GM19468 (cell line): ENCODE results near the gene CAPN15.

Experiments used
- ATAC-seq: cut with Tn5 transposase; IDR thresholded peaks from one replicate; pipeline ENCODE4 v1.9.1; 2021; ENCODE audit warnings: mild to moderate bottlenecking, moderate library complexity, moderate number of reproducible peaks; ENCODE audit not compliant: unreplicated experiment; ENCODE audit errors: extremely low read depth

Gene CAPN15

DNA sequence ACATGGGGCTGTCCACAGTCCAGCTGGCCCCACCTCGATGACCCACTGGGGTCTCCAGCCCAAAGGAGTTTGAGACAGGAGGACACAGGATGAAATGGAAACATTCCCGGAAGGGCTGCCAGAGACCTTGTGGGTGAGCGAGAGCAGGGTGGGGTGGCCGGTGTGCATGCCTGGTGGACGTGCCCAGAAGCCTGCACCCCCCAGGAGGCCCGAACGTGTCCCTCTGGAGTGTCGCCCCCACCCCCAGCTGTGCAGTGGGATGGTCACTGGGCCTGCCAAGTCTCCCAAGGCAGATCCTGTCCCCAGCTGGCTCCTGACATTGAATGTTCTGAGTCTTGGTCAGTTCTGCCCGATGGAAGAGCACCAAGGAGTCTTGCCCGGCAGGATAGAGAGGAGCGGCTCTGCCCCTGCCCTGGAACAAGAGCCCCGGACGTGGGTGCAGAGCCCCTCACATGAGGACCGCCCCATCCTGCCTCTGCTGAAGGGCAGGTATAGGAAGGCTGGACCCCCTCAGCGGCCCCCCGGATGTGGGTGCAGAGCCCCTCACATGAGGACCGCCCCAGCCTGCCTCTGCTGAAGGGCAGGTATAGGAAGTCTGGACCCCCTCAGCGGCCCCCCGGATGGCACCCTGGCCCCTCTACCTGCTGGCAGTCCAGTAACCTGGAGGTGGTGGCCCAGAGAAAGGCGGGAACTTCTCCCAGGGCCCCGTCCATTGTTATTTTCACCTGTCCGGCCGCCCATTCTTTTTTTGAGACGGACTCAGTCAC, 3.1 kb upstream of the CAPN15 start:
- no peak for ATAC-seq

DNA sequence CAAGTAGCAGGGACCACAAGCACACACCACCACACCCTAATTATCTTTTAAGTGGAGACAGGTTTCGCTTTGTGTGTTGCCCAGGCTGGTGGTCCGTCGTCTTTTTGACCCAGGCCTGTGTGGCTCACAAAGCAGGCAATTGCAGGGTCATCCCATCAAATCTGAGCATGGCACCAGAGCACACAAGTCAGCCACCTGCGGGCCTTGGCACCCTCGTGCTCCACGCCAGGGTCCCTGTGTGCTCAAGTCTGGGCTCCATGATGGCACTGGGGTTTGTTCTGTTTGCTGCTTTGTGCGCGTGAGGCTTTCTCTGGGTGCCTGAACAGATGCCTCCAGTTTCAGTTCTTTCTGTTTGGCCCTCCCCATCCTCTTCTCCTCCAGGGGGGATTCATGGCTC, 2.4 kb upstream of the CAPN15 start:
- no peak for ATAC-seq

GRCh38 chr16:525520-526180, 1.9 kb upstream of the CAPN15 start:
- no peak for ATAC-seq

DNA sequence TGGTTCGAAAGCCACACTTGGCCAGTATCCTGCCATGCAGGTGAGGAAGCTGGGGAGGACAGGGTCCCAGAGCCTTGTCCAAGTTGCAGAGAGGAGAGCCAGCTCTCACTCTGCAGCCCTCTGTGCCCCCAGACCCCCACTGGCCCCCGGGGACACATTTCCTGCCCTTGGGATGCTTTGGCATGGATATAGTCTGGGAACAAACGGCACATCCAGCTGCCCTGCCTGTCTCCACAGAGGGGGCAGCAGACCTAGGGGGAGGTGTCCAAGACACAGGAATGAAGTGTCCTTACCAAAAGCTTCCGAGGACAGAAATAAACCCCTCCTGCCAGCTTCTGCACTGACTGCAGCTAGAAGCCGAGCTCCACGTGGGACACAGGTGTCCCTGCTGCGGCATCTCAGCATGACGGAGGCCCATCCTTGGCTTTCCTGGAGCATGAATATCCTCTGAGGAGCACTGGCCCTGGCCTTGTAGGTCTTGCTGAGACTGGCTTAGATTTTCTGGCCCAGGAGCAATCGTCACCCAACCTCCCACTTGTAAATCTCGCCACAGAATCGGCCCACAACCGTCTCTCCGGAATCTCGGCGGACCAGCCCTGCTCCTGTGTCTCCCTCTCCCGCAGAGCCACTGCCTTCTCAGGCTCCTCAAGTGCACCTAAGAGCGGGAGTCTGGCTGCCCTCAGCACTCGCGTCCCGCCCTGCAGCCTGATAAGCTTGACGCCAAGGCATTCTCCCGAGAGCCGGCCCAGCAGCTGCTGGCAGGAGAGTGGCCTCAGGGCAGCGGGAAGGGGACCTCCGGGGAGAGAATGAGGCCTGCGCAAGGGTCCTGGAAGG, 1.1 kb upstream of the CAPN15 start:
- ATAC-seq = no peak

DNA sequence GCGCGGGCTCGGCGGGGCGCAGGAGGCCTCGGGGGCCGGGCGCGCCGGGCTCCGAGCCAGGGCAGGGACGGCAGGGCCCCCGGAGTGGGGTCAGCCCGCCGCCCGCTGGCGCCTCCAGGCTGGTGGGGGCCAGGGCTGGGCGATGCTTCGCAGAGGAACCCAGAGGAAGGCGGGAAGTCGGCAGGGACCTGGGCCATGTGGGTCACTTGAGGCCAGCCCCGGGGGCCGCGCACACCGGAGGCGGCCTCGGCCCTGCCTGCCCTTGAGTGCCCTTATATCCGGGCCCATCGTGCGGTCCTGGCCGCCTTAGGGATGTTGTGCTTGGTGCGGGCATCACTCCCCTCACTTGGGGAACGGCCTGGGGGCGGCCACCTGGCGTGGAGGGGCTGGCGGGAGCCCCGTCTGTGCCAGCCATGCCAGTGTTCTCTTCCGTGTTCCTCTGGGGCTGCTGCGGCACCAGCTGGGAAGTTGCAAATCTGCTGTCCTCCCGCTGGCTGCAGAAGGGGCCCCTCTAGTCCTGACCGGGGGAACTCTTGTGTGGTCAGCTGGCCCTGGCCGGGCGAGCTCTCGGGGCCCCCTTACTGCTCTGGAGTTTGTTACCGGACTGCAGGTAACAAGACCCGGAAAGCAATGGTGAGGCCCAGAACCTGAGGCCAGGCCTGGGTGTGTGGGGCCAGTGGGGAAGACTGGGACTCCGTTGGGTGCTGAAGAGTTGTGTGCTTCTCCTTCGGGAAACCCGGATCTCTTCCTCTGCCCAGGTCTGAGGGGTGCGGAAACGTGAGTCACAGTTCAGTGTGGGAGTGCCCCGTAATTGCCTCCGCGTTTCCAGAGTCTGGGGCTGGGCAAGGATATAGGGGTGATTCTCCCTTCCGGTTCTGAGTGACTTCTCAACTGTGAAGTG, 849 bp downstream of the CAPN15 start:
- no peak for ATAC-seq

DNA sequence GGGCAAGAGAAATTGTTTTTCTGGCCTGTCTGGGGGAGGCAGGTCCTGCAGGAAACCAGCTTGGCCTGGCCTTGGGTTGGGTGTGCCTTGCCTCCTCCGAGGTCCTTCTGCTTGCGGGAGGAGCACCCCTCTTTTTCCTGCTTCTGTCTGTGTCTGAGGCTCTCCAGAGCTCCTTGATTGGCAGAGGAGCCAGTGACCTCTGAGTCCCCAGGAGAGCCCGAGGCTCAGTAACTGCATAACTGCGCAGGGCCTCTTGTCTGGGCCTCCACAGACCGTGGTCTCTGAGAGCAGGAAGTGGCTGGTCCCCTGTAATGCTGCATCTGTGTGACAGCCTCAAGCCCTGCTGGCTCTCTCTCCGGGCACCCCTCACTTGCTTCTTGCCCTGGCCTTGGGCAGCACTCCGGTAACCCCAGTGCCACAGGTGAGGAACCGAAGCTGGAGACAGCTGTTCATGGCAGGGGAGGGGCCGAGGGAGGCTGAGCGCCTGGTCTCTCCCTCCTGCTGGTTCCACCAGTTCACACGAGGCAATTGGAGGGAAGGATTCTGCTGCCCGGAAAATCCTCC, 1.6 kb downstream of the CAPN15 start:
- no peak for ATAC-seq

DNA sequence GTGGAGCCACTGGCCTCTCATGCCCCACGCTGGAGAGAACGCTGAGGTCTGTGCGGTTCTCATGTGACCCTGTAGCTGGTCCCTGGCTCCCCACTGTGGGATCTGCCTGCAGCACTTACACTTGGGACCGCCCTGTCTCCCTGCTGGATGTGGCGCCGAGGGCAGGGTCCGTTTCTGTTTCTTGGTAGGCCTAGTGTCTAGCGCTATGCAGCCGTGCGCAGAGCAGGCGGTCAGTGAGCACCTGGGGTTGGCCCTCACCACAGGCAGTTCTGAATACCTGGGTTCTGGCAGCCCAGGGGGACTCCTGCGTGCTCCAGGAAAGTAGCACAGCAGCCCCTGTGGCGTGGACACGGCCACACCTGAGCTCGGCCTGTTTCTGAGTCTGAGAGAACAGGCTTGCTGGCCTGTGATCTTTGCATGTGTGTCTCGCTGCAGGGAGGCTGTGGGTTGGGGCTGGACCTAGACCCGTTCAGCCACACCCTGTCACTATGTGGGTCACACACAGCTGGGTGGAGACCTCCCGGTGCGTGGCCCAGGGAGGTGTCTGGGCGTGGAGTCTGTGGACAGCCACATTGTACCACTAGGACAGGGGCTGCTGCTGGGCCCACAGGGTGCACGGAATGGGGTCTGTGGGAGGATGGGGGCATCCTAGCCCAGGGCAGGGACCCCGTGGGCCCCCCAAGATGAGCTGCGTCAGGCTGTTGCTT, 2.8 kb downstream of the CAPN15 start:
- ATAC-seq = no peak

GRCh38 chr16:531494-532125, 4.1 kb downstream of the CAPN15 start:
- no peak for ATAC-seq

- no peak for ATAC-seq
Measured at GRCh38 chr16:533391-534123, 6.0 kb downstream of the CAPN15 start.

DNA sequence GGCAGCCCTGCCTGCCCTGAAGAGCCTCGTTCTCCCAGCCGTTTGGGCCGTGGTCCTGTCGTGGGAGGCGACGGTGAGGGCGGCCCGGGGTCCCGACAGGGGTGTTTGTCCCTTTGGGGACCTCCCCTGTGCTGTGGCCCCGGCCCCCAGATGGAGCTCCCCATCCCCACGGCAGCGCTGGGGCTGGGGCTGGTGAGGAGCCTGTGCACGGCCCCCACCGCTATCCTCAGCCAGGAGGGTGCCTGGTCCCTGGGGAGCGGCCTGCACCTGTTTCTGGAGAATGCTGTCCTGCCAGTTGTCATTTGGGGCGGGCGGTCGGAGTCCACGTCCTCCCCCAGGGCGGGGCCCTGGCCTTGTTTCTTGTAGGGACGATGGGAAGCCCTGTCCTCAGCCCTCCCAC, 6.6 kb downstream of the CAPN15 start:
- no peak for ATAC-seq

DNA sequence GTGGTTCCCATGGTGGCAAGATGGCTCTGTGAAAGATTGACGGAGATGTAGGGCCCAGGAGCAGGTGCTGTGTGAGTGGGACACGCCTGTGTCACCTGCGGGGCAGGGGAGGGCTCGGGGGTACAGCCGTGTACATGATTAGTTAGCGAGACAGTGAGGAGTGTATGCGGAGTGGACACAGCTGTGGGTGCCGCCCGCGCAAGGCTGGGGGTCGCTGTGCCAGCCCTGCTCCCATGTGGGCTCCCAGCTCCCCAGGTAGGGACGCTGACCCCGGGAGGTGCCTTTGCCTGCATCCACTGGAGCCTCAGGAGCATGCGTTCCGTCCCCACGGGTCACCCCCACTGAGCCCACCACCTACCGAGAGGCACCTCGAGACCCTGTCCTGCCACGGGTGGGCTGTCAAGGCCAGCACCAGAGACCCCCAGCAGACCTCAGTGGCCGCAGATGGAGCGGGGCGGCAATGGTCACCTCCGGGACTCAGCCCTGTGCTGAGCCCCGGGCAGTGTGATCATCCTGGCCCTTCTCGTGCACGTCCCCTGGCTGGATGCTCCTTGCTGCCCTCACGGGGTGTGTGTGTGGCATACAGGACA, 7.4 kb downstream of the CAPN15 start:
- no peak for ATAC-seq

DNA sequence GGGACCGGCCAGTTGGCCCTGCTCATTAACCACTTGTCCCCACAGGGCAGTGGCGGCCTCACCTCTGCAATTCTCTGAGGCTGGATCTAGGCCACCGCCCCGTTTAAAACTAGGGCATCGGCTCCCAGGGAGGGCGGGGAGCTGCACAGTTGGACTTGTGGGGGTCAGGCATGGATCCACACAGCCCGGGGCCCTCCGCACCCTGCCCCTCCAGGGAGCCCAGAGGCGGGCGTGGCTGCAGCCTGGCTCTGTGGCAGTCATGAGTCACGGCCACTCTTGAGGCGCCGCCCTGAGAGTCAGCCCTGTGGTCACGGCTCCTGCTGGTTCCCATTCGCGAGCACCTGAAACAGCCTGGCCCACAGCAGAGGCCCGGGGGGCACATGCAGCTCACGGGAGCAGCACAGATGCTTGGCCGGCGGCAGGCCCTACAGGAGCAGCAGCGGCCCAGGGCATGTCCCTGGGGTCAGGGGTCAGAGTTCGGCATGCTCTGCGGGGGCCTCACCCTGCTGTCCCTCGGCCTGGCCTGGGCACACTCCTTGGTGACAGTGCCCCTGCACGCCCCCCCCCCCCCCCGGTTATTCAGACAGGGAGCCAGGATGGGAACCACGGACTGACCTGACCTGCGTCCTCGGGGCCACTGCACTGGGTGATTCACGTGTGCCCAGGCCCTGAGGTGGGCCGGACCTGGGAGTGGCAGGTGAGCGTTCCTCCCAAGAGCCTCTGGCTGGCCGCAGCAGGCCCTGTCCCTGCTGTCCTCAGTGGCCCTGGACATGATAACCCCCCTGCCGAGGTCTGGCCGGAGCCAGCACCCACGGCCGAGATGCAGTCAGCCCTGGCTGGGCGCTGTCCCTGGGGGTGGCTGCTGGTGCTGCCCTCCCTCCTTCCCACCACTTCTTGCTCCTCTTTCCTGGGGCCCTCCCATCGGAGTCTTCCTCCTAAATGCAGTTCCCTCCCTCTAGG, 8.2 kb downstream of the CAPN15 start:
- ATAC-seq = no peak

DNA sequence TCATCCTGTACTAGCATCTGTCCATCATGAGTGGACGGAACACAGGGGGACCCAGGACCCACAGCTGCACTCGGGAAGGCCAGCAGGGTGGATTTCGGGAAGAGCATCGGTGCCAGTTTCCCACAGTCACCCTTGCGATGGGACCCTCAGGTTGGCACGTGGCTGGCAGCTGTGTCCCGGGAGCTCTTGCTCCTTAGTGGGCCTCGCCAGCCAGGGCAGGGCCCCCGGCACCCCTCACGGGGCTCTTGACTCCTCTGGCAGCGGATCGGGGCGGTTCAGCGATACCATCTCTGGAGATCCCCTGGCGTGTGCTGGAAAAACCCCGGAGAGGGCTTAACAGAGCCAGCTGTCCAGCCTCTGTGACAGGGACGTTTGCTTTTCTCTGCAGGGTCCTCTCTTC, 9.2 kb downstream of the CAPN15 start:
- ATAC-seq = no peak

DNA sequence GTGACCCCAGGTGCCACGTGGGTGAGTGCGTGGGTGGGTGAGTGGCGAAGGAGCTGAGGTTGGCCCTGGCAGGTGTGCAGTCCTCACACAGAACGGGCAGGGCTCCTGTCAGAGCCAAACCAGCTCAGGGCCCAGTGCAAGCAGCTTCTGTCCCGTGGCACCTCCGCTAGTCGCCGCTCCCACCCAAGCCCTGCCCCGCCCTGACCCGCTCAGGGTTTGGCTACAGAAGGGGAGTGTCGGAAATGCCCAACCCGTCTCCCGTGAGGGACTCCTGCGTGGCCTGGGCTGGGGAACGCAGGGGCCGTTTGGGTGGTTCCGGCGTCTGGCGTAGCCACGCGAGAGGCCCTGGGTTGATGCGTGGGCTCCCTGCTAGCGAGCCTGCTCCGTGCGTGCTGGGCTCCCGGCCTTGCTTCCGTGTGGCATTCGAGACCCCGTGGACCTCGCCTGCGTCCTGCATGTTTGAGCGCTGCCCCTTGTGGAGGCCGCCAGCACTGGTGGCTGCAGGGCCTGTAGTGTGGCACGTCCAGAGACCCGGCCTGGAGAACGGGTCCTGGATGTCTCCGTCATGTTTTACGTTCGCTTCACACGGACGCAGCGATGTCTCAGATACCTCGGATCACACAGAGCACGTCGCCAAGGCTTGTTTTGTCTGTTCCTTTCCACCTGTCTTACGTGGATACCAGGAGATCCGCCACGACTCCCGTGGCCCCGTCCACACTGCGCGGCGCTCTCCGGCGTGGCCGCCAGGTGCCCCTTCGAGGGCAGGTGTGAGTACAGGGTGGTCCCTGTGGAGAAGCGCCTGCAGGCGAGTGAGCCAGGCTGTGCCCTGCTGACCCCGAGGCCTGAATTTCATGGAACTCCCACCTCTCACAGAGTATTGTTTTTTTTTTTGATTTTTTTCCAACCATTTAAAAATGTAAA, 10.2 kb downstream of the CAPN15 start:
- ATAC-seq = no peak

- no peak for ATAC-seq
Measured at GRCh38 chr16:539901-540530, 12.5 kb downstream of the CAPN15 start.
